HepG2 (cell line): ENCODE results near the gene TNC. TPM values are rescaled to one million over a fixed set of nuclear protein-coding genes. Genes with fewer than 3 reads are reported as not detected.

Source experiments
- ATAC-seq: fragments of 200-7000 bp; cut with Tn5 transposase; 3 replicates; pipeline ENCODE4 v1.9.1; 2020; ENCODE audit warnings: mild to moderate bottlenecking, moderate library complexity
- BruUV-seq: library from RNA; stranded (reverse); fragments of 400-500 nt; replicated peaks from 2 replicates; lab custom pipeline; 2021; lab: Mats Ljungman, UMichigan
- CTCF ChIA-PET: fragments of 300-600 bp; formaldehyde crosslinking; extraction: SDS; loops from one replicate; lab custom pipeline; 2021; ENCODE audit warnings: low total read pairs, inconsistent platforms, low intra/inter-chr PET ratio; lab: Yijun Ruan, JAX
- POLR2A ChIA-PET: fragments of 350-600 bp; sonication (Branson Sonifier 250); formaldehyde crosslinking; loops from one replicate; lab custom pipeline; 2020; ENCODE audit warnings: antibody characterized with exemption, inconsistent platforms; lab: Yijun Ruan, JAX
- DNase-seq: peaks from one replicate; pipeline ENCODE4 v3.0.0-alpha.2; 2015; ENCODE audit warnings: low spot score
- FAIRE-seq: peaks from 3 replicates; lab custom pipeline; 2011; peaks lifted over from hg19 to GRCh38; lab: Jason Lieb, UNC
- H2AFZ ChIP-seq: one replicate; pipeline ENCODE4 v1.6.1; 2011; ENCODE audit warnings: low read length, inconsistent platforms
- H3K27ac ChIP-seq: fragments of 300-600 bp; 3 replicates; pipeline ENCODE4 v1.8.0; 2011; ENCODE audit warnings: mixed run types, mild to moderate bottlenecking, mixed read lengths, low read length, inconsistent platforms; ENCODE audit not compliant: insufficient read depth; ENCODE audit errors: extremely low read length
- H3K27me3 ChIP-seq, 2 experiments: fragments of 200-600 bp in 1 of 2; 2 replicates in 1 of 2; 3 replicates in 1 of 2; pipeline versions ENCODE4 v1.6.0 to v1.8.0; 2011; ENCODE audit warnings: low read length in 2 of 2, mild to moderate bottlenecking in 2 of 2, moderate library complexity in 2 of 2, inconsistent platforms in 1 of 2; ENCODE audit not compliant: insufficient read depth in 2 of 2, control insufficient read depth in 1 of 2
- H3K36me3 ChIP-seq, 2 experiments: fragments of 200-600 bp in 1 of 2; replicated peaks in 1 of 2; 2 replicates in 1 of 2; 3 replicates in 1 of 2; pipeline versions ENCODE4 v1.5.1 to v1.8.0; 2011; ENCODE audit warnings: low read length in 2 of 2, inconsistent platforms in 1 of 2; ENCODE audit not compliant: insufficient read depth in 2 of 2, control insufficient read depth in 1 of 2
- H3K4me1 ChIP-seq: 2 replicates; pipeline ENCODE4 v1.5.1; 2012; ENCODE audit warnings: low read length, inconsistent platforms; ENCODE audit not compliant: insufficient read depth
- H3K4me2 ChIP-seq: 2 replicates; pipeline ENCODE4 v1.6.0; 2011; ENCODE audit warnings: low read depth, low read length, inconsistent platforms
- H3K4me3 ChIP-seq, 3 experiments: fragments of 200-600 bp in 1 of 3; sonication (generic), shearing (Covaris generic) in 1 of 3; replicated peaks in 1 of 3; 2 replicates each; pipeline ENCODE4 v1.5.1; 2011 to 2016; ENCODE audit warnings: low read length in 3 of 3, inconsistent platforms in 2 of 3, low read depth in 2 of 3, mild to moderate bottlenecking in 2 of 3, control low read depth in 1 of 3, mixed read lengths in 1 of 3; ENCODE audit not compliant: insufficient read depth in 1 of 3
- H3K79me2 ChIP-seq: one replicate; pipeline ENCODE4 v1.6.1; 2011; ENCODE audit warnings: low read length, inconsistent platforms; ENCODE audit not compliant: insufficient read depth
- H3K9ac ChIP-seq: 2 replicates; pipeline ENCODE4 v1.6.0; 2011; ENCODE audit warnings: mild to moderate bottlenecking, low read depth, low read length, inconsistent platforms; ENCODE audit not compliant: insufficient read depth
- H3K9me3 ChIP-seq: 2 replicates; pipeline ENCODE4 v1.5.1; 2012; ENCODE audit warnings: mild to moderate bottlenecking, low read length
- H4K20me1 ChIP-seq: 2 replicates; pipeline ENCODE4 v1.6.0; 2011; ENCODE audit warnings: inconsistent platforms, mild to moderate bottlenecking, low read length, moderate library complexity; ENCODE audit not compliant: insufficient read depth
- DZIP1 ChIP-seq: sonication (generic); formaldehyde crosslinking; IDR thresholded peaks from 2 replicates; pipeline ENCODE4 v1.5.0; 2020; ENCODE audit warnings: mild to moderate bottlenecking, missing genetic modification reagents
- MNT ChIP-seq: fragments of 450-650 bp; IDR thresholded peaks from 2 replicates; pipeline ENCODE4 v1.6.1; 2016
- PHF8 ChIP-seq: sonication (generic); formaldehyde crosslinking; IDR thresholded peaks from 2 replicates; pipeline ENCODE4 v1.5.0; 2020; ENCODE audit warnings: missing genetic modification reagents
- ZFP36L2 ChIP-seq: sonication (generic); formaldehyde crosslinking; IDR thresholded peaks from 2 replicates; pipeline ENCODE4 v1.4.0; 2020; ENCODE audit warnings: missing genetic modification reagents
- ZMYM4 ChIP-seq: sonication (generic); formaldehyde crosslinking; IDR thresholded peaks from 2 replicates; pipeline ENCODE4 v1.8.1; 2023; ENCODE audit warnings: mild to moderate bottlenecking, missing genetic modification reagents
- ZNF207 ChIP-seq: fragments of 450-650 bp; IDR thresholded peaks from 2 replicates; pipeline ENCODE4 v1.6.1; 2016; ENCODE audit warnings: antibody characterized with exemption, borderline replicate concordance
- ZNF549 ChIP-seq: sonication (generic); formaldehyde crosslinking; IDR thresholded peaks from 2 replicates; pipeline ENCODE4 v1.5.0; 2020; ENCODE audit warnings: missing genetic modification reagents
- ZNF556 ChIP-seq: sonication (generic); formaldehyde crosslinking; IDR thresholded peaks from 2 replicates; pipeline ENCODE4 v1.4.0; 2020; ENCODE audit warnings: mild to moderate bottlenecking, missing genetic modification reagents, borderline replicate concordance
- ZNF704 ChIP-seq: sonication (generic); formaldehyde crosslinking; IDR thresholded peaks from 2 replicates; pipeline ENCODE4 v1.8.1; 2023; ENCODE audit warnings: mild to moderate bottlenecking, inconsistent platforms, moderate library complexity, missing genetic modification reagents, borderline replicate concordance
- ZNF75D ChIP-seq: sonication (generic); formaldehyde crosslinking; IDR thresholded peaks from 2 replicates; pipeline ENCODE4 v1.8.1; 2023; ENCODE audit warnings: missing genetic modification reagents, mild to moderate bottlenecking, borderline replicate concordance
- WGBS: methylation state at CpG from one replicate; pipeline ENCODE4 v1.1.6; 2017; ENCODE audit warnings: low lambda C conversion rate; 5-methylcytosine and 5-hydroxymethylcytosine counted together
- in situ Hi-C: cut with HindIII; loops from 2 replicates; pipeline ENCODE4 v1.10.0; 2017; ENCODE audit warnings: low pct_unique_long_range_greater_than_20kb; ENCODE audit not compliant: extremely low pct_ligation_motif_present
- intact Hi-C: fragments of 100-400 bp; cut with micrococcal nuclease; formaldehyde crosslinking; loops from one replicate; pipeline ENCODE4 v1.10.0; 2022; ENCODE audit not compliant: unreplicated experiment
- polyA plus RNA-seq, 8 experiments: library from polyadenylated mRNA; depleted of rRNA in 3 of 8; stranded (reverse) in 7 of 8; unstranded in 1 of 8; fragments of >200 nt; fragmentation: Illumina TruSeq in 4 of 8; extraction: Trizol in 4 of 8; gene quantifications; 2 replicates each; pipeline versions ENCODE4 v1.2.1 to v1.2.3, GENCODE V29; 2011 to 2016; ENCODE audit warnings: low read depth in 4 of 8, missing spikeins in 1 of 8, mixed read lengths in 1 of 8; ENCODE audit not compliant: insufficient read depth in 1 of 8
- total RNA-seq, 5 experiments: library from RNA; depleted of rRNA; stranded (reverse); fragments of >200 nt; fragmentation: Illumina TruSeq; extraction: Trizol; gene quantifications; 2 replicates each; pipeline ENCODE4 v1.2.3, GENCODE V29; 2016; ENCODE audit warnings: low read depth in 1 of 5

TNC gene
- total and polyA plus RNA-seq, 2 of the 13 experiments (the other 11 are each of a cell fraction or from before 2014, with no cell fraction given), result not detected

- WGBS, result 15% methylated on average over 6 of the region's 6 CpGs
- intact Hi-C loops (no loop called here), in situ Hi-C loops (loop anchor here (25.0 kb wide), 1 partner anchor 586 kb away; no protein-coding TSS in a partner anchor)
- Histone ChIP-seq H3K36me3 (no peaks in the 10 kb centered on the region), H3K9me3 (no peaks in the 10 kb centered on the region), H3K27me3 (peaks cover 0 to 9% of the 10 kb centered on the region in 2 experiments; a peak in 1 of 5 replicates), H4K20me1 (no peaks in the 10 kb centered on the region), H3K4me3 (no peak overlapping the region), H3K27ac (no peak overlapping the region), H3K79me2 (no peaks in the 10 kb centered on the region), H2AFZ (no peak overlapping the region), H3K9ac (no peak overlapping the region), H3K4me2 (no peak overlapping the region), H3K4me1 (no peaks in the 10 kb centered on the region)
- no TSS peak for BruUV-seq
- ATAC-seq (no peak), DNase-seq (no peak), FAIRE-seq (no peak)
- no peak for TF ChIP-seq ZNF549 (CRISPR knock-in tag)
- no peak for TF ChIP-seq PHF8 (CRISPR knock-in tag)
- TF ChIP-seq ZNF75D (CRISPR knock-in tag), result no peak
- TF ChIP-seq ZFP36L2, result no peak
- TF ChIP-seq ZMYM4 (CRISPR knock-in tag), result no peak
- ChIA-PET POLR2A (no interaction called here), CTCF (no interaction called here)
These were observed 95.1 kb downstream of the TNC start for GRCh38 chr9:115022760-115023434.

GRCh38 chr9:115018547-115019435 lies 99.2 kb downstream of the TNC start:
- ATAC-seq (no peak), DNase-seq (no peak), FAIRE-seq (no peak)
- H4K20me1 ChIP-seq, result no peaks in the 10 kb centered on the region
- H3K4me2 ChIP-seq, result no peak overlapping the region
- H3K9ac ChIP-seq, result no peak overlapping the region
- H3K9me3 ChIP-seq, result no peaks in the 10 kb centered on the region
- 6% methylated on average over 8 of the region's 8 CpGs for WGBS
- no peaks in the 10 kb centered on the region for H3K79me2 ChIP-seq
- H2AFZ ChIP-seq, result no peak overlapping the region
- H3K27me3 ChIP-seq, result peaks cover 0 to 14% of the 10 kb centered on the region in 2 experiments; a peak in 1 of 5 replicates
- ChIA-PET POLR2A (no interaction called here), CTCF (no interaction called here)
- in situ Hi-C loops, result loop anchor here (5.0 to 25.0 kb wide), 3 partner anchors 106 to 581 kb away; no protein-coding TSS in a partner anchor
- no peaks in the 10 kb centered on the region for H3K4me1 ChIP-seq
- no peak overlapping the region for H3K27ac ChIP-seq
- H3K4me3 ChIP-seq, result no peak overlapping the region
- intact Hi-C loops, result loop anchor here (5.0 to 10.0 kb wide), 2 partner anchors 504 to 614 kb away; no protein-coding TSS in a partner anchor
- no peaks in the 10 kb centered on the region for H3K36me3 ChIP-seq
- BruUV-seq, result no TSS peak
- no peak for TF ChIP-seq ZNF556 (CRISPR knock-in tag)
- no peak for TF ChIP-seq MNT
- no peak for TF ChIP-seq ZNF207
- no peak for TF ChIP-seq ZNF704 (CRISPR knock-in tag)
- no peak for TF ChIP-seq DZIP1 (CRISPR knock-in tag)
